H9 (cell line): ENCODE results near the gene DCLRE1C. TPM values are rescaled to one million over a fixed set of nuclear protein-coding genes. Genes with fewer than 3 reads are reported as not detected.

ENCODE experiments used
- DNase-seq: peaks from one replicate; pipeline ENCODE4 v3.0.0-alpha.2; 2017
- H2AFZ ChIP-seq: one replicate; pipeline ENCODE4 v1.6.1; 2013; ENCODE audit warnings: mild to moderate bottlenecking, low read length, control low read depth, moderate library complexity
- H2AK5ac ChIP-seq: 2 replicates; pipeline ENCODE4 v1.6.1; 2013; ENCODE audit warnings: low read length, control low read depth, mixed read lengths; ENCODE audit not compliant: insufficient read length
- H2BK120ac ChIP-seq: one replicate; pipeline ENCODE4 v1.6.1; 2013; ENCODE audit warnings: low read depth, mild to moderate bottlenecking, low read length, control low read depth, inconsistent platforms; ENCODE audit not compliant: poor library complexity, severe bottlenecking
- H2BK12ac ChIP-seq: 2 replicates; pipeline ENCODE4 v1.6.1; 2013; ENCODE audit warnings: low read length, control low read depth, mixed read lengths, low read depth; ENCODE audit not compliant: insufficient read length
- H2BK15ac ChIP-seq: 2 replicates; pipeline ENCODE4 v1.6.1; 2013; ENCODE audit warnings: low read depth, low read length, control low read depth
- H2BK20ac ChIP-seq: one replicate; pipeline ENCODE4 v1.6.1; 2013; ENCODE audit warnings: low read depth, mild to moderate bottlenecking, low read length, control low read depth, inconsistent platforms; ENCODE audit not compliant: poor library complexity, severe bottlenecking
- H2BK5ac ChIP-seq: 2 replicates; pipeline ENCODE4 v1.6.1; 2013; ENCODE audit warnings: low read length, control low read depth, mixed read lengths; ENCODE audit not compliant: insufficient read length
- H3K14ac ChIP-seq: 2 replicates; pipeline ENCODE4 v1.6.1; 2013; ENCODE audit warnings: low read length, control low read depth; ENCODE audit not compliant: insufficient read depth
- H3K18ac ChIP-seq: 2 replicates; pipeline ENCODE4 v1.6.1; 2013; ENCODE audit warnings: low read depth, mild to moderate bottlenecking, mixed read lengths, low read length, control low read depth; ENCODE audit not compliant: insufficient read length
- H3K23ac ChIP-seq: 2 replicates; pipeline ENCODE4 v1.6.1; 2013; ENCODE audit warnings: low read length, control low read depth, mixed read lengths, low read depth; ENCODE audit not compliant: insufficient read length
- H3K23me2 ChIP-seq: 2 replicates; pipeline ENCODE4 v1.6.1; 2013; ENCODE audit warnings: low read depth, mild to moderate bottlenecking, mixed read lengths, low read length, control low read depth; ENCODE audit not compliant: insufficient read length, poor library complexity, severe bottlenecking
- H3K27ac ChIP-seq: 2 replicates; pipeline ENCODE4 v1.5.1; 2013; ENCODE audit warnings: low read length, control low read depth, mixed read lengths, low read depth; ENCODE audit not compliant: insufficient read length
- H3K27me3 ChIP-seq: 2 replicates; pipeline ENCODE4 v1.6.1; 2013; ENCODE audit warnings: low read length, control low read depth, inconsistent platforms; ENCODE audit not compliant: insufficient read depth
- H3K4ac ChIP-seq: 2 replicates; pipeline ENCODE4 v1.6.1; 2013; ENCODE audit warnings: low read depth, mild to moderate bottlenecking, control low read depth, inconsistent platforms, low read length, moderate library complexity
- H3K4me1 ChIP-seq: 2 replicates; pipeline ENCODE4 v1.6.1; 2013; ENCODE audit warnings: low read length, control low read depth, inconsistent platforms; ENCODE audit not compliant: insufficient read depth
- H3K4me2 ChIP-seq: 2 replicates; pipeline ENCODE4 v1.6.1; 2013; ENCODE audit warnings: low read length, control low read depth, mixed read lengths; ENCODE audit not compliant: insufficient read length, insufficient read depth
- H3K56ac ChIP-seq: 2 replicates; pipeline ENCODE4 v1.6.1; 2013; ENCODE audit warnings: low read depth, mild to moderate bottlenecking, mixed read lengths, low read length, control low read depth; ENCODE audit not compliant: insufficient read length
- H3K79me1 ChIP-seq: 2 replicates; pipeline ENCODE4 v1.6.1; 2013; ENCODE audit warnings: low read depth, mild to moderate bottlenecking, moderate library complexity, low read length, control low read depth, inconsistent platforms; ENCODE audit not compliant: insufficient read depth, poor library complexity, severe bottlenecking
- H3K79me2 ChIP-seq: 2 replicates; pipeline ENCODE4 v1.6.1; 2013; ENCODE audit warnings: low read length, control low read depth, inconsistent platforms; ENCODE audit not compliant: insufficient read depth
- H3K9ac ChIP-seq: 2 replicates; pipeline ENCODE4 v1.6.1; 2013; ENCODE audit warnings: low read length, control low read depth, mixed read lengths; ENCODE audit not compliant: insufficient read length; ENCODE audit errors: extremely low read depth
- H3K9me3 ChIP-seq: one replicate; pipeline ENCODE4 v1.6.1; 2013; ENCODE audit warnings: low read depth, low read length, inconsistent platforms; ENCODE audit not compliant: control insufficient read depth
- H3T11ph ChIP-seq: one replicate; pipeline ENCODE4 v1.6.1; 2013; ENCODE audit warnings: mild to moderate bottlenecking, low read length, control low read depth, inconsistent platforms
- H4K20me1 ChIP-seq: one replicate; pipeline ENCODE4 v1.6.1; 2013; ENCODE audit not compliant: control insufficient read depth, insufficient read length, insufficient read depth
- H4K5ac ChIP-seq: 2 replicates; pipeline ENCODE4 v1.6.1; 2013; ENCODE audit warnings: low read depth, mild to moderate bottlenecking, mixed read lengths, low read length, control low read depth; ENCODE audit not compliant: insufficient read length
- H4K8ac ChIP-seq: replicated peaks from 2 replicates; pipeline ENCODE4 v1.6.1; 2013; ENCODE audit warnings: low read length, control low read depth, mixed read lengths, low read depth; ENCODE audit not compliant: insufficient read length
- H4K91ac ChIP-seq: 2 replicates; pipeline ENCODE4 v1.6.1; 2013; ENCODE audit warnings: low read depth, mild to moderate bottlenecking, moderate library complexity, mixed read lengths, low read length, control low read depth; ENCODE audit not compliant: insufficient read length
- H3K27ac Mint-ChIP-seq, 3 experiments: 2 replicates in 2 of 3; 3 replicates in 1 of 3; pipeline ENCODE4 v1.8.0; 2020 to 2021; ENCODE audit warnings: mixed read lengths in 3 of 3, mild to moderate bottlenecking in 1 of 3, moderate library complexity in 1 of 3
- H3K27me3 Mint-ChIP-seq: 2 replicates; pipeline ENCODE4 v1.8.0; 2021; ENCODE audit warnings: low read depth, mild to moderate bottlenecking, moderate library complexity, mixed read lengths
- H3K36me3 Mint-ChIP-seq, 3 experiments: 2 replicates in 2 of 3; 3 replicates in 1 of 3; pipeline ENCODE4 v1.8.0; 2020 to 2021; ENCODE audit warnings: low read depth in 3 of 3, mixed read lengths in 3 of 3; ENCODE audit not compliant: insufficient read depth in 1 of 3
- H3K4me1 Mint-ChIP-seq, 2 experiments: 2 replicates each; pipeline ENCODE4 v1.8.0; 2020; ENCODE audit warnings: mixed read lengths in 2 of 2
- H3K4me3 Mint-ChIP-seq, 2 experiments: 2 replicates in 1 of 2; 3 replicates in 1 of 2; pipeline ENCODE4 v1.8.0; 2020 to 2021; ENCODE audit warnings: mild to moderate bottlenecking in 2 of 2, mixed read lengths in 2 of 2, moderate library complexity in 1 of 2
- H3K9me3 Mint-ChIP-seq, 2 experiments: 2 replicates in 1 of 2; 3 replicates in 1 of 2; pipeline ENCODE4 v1.8.0; 2020; ENCODE audit warnings: mild to moderate bottlenecking in 2 of 2, mixed read lengths in 2 of 2, moderate library complexity in 1 of 2
- WGBS: extraction: QIAGEN DNeasy Blood & Tissue Kit; methylation state at CpG from one replicate; pipeline ENCODE4 v1.1.7; 2013; ENCODE audit warnings: missing lambda C conversion rate, low lambda C conversion rate, mixed read lengths; ENCODE audit not compliant: insufficient read length; ENCODE audit errors: extremely low coverage; 5-methylcytosine and 5-hydroxymethylcytosine counted together
- total RNA-seq: library from RNA; stranded (reverse); gene quantifications from 2 replicates; pipeline ENCODE4 v1.2.1, GENCODE V29; 2021
- TF ChIP-seq, protein P1 (sequence below): fragments of 200-600 bp; sonication (generic); conservative IDR thresholded peaks from 3 replicates; pipeline ENCODE4 v1.8.0; 2021; ENCODE audit warnings: antibody characterized with exemption, mild to moderate bottlenecking

The DCLRE1C gene
- total RNA-seq, 1 experiment from 2014 or later, result 15.2 TPM

DNA sequence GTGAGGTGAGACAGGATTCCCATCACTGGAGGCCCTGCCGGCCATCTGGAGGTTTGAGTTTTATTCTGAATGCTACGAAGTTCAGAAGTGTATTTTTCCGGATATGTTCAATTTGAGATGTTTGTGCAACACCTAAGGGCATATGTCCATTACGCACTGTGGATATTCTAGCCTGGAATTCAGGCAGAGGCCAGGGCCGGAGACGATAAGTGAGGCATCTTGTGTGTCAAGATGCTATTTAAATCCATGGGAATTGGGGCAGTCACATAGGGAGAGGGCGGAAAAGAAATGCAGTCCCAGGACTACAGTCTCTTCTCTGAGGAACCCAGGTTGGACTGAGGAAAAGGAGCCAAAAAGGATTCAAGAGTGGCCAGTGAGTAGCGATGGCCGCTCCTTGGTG lies 77.1 kb downstream of the DCLRE1C start:
- Histone ChIP-seq H2BK120ac (no peak overlapping the region), H3K4me1 (peaks cover 9% of the 10 kb centered on the region; the same call in 1 of the 2 replicates), H3K14ac (no peak overlapping the region), H3K23me2 (peaks cover 4% of the 10 kb centered on the region), H2BK5ac (no peak overlapping the region), H3K9ac (no peak overlapping the region), H2AFZ (no peak overlapping the region), H3T11ph (no peak overlapping the region), H3K79me1 (no peaks in the 10 kb centered on the region), H3K4ac (no peak overlapping the region), H3K9me3 (no peaks in the 10 kb centered on the region), H3K27me3 (no peaks in the 10 kb centered on the region), H4K20me1 (no peaks in the 10 kb centered on the region), H3K79me2 (peaks cover 19% of the 10 kb centered on the region; the same call in 1 of the 2 replicates), H2BK15ac (no peak overlapping the region), H2BK12ac (no peak overlapping the region), H2BK20ac (no peak overlapping the region), H3K23ac (no peak overlapping the region), H3K18ac (no peak overlapping the region), H4K5ac (no peak overlapping the region), H4K91ac (no peak overlapping the region), H2AK5ac (no peak overlapping the region), H3K4me2 (peak overlapping the region; percentile 10), H4K8ac (no peak overlapping the region), H3K56ac (no peak overlapping the region), H3K27ac (no peak overlapping the region)
- Mint-ChIP-seq H3K4me3 (peak overlapping the region; percentile 97 to 99), H3K4me1 (peaks cover 30 to 36% of the 10 kb centered on the region in 2 experiments), H3K27ac (peak overlapping the region; percentile 3 to 61 (median 7); a peak in 4 of 7 replicates), H3K9me3 (no peaks in the 10 kb centered on the region; a peak in 1 of 5 replicates), H3K36me3 (peaks cover 2 to 5% (median 4%) of the 10 kb centered on the region in 3 experiments; a peak in 6 of 7 replicates), H3K27me3 (no peaks in the 10 kb centered on the region)
- DNase-seq, result no peak
- no CpG with 5 or more reads among the region's 9 CpGs for WGBS
- TF ChIP-seq, protein P1, sequence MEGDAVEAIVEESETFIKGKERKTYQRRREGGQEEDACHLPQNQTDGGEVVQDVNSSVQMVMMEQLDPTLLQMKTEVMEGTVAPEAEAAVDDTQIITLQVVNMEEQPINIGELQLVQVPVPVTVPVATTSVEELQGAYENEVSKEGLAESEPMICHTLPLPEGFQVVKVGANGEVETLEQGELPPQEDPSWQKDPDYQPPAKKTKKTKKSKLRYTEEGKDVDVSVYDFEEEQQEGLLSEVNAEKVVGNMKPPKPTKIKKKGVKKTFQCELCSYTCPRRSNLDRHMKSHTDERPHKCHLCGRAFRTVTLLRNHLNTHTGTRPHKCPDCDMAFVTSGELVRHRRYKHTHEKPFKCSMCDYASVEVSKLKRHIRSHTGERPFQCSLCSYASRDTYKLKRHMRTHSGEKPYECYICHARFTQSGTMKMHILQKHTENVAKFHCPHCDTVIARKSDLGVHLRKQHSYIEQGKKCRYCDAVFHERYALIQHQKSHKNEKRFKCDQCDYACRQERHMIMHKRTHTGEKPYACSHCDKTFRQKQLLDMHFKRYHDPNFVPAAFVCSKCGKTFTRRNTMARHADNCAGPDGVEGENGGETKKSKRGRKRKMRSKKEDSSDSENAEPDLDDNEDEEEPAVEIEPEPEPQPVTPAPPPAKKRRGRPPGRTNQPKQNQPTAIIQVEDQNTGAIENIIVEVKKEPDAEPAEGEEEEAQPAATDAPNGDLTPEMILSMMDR, result no peak
